K562 (cell line): ENCODE measurements around the gene CEP43. TPM values are rescaled to one million over a fixed set of nuclear protein-coding genes. Genes with fewer than 3 reads are reported as not detected.

ENCODE experiments used
- CHD4 ChIP-seq: fragments of 200-600 bp; sonication (generic); IDR thresholded peaks from 3 replicates; pipeline ENCODE4 v1.6.1; 2012; ENCODE audit warnings: low read depth, mild to moderate bottlenecking, mixed read lengths, low read length, inconsistent platforms; ENCODE audit not compliant: insufficient read depth, insufficient replicate concordance, poor library complexity, severe bottlenecking
- CREBBP ChIP-seq: IDR thresholded peaks from one replicate; pipeline ENCODE4 v1.6.1; 2012; ENCODE audit warnings: low read depth, mild to moderate bottlenecking, control low read depth, inconsistent platforms, low read length
- EP300 ChIP-seq: IDR thresholded peaks from 2 replicates; pipeline ENCODE4 v1.6.1; 2012; ENCODE audit warnings: low read length, improper control_type of control experiment
- FOXA3 ChIP-seq, 2 experiments: fragments of 450-650 bp in 1 of 2; sonication (generic) in 1 of 2; formaldehyde crosslinking; IDR thresholded peaks in 1 of 2; conservative IDR thresholded peaks in 1 of 2; 2 replicates each; pipeline versions ENCODE4 v1.4.0 to v1.8.0; 2020 to 2022; ENCODE audit warnings: mild to moderate bottlenecking in 2 of 2, missing genetic modification reagents in 1 of 2
- FOXJ3 ChIP-seq: sonication (generic); formaldehyde crosslinking; IDR thresholded peaks from 2 replicates; pipeline ENCODE4 v1.4.0; 2020; ENCODE audit warnings: mild to moderate bottlenecking, missing genetic modification reagents
- HINFP ChIP-seq: fragments of 450-650 bp; conservative IDR thresholded peaks from 2 replicates; pipeline ENCODE4 v1.6.1; 2016; ENCODE audit warnings: missing genetic modification characterization, low read depth, mild to moderate bottlenecking, control low read depth, missing compliant biosample characterization
- ILK ChIP-seq: fragments of 450-650 bp; IDR thresholded peaks from 2 replicates; pipeline ENCODE4 v1.6.1; 2016; ENCODE audit warnings: missing genetic modification characterization, low read depth, mild to moderate bottlenecking, missing compliant biosample characterization, moderate library complexity, borderline replicate concordance
- JUND ChIP-seq, 2 experiments: IDR thresholded peaks; 2 replicates in 1 of 2; 3 replicates in 1 of 2; pipeline ENCODE4 v1.6.1; 2011; ENCODE audit warnings: borderline replicate concordance in 2 of 2, low read depth in 2 of 2, low read length in 2 of 2, improper control_type of control experiment in 1 of 2, missing biosample characterization in 1 of 2, missing genetic modification characterization in 1 of 2, missing genetic modification reagents in 1 of 2
- KAT7 ChIP-seq: sonication (generic); formaldehyde crosslinking; IDR thresholded peaks from 2 replicates; pipeline ENCODE4 v1.8.0; 2022; ENCODE audit warnings: missing genetic modification reagents, mild to moderate bottlenecking, borderline replicate concordance
- KLF1 ChIP-seq: fragments of 450-650 bp; IDR thresholded peaks from 2 replicates; pipeline ENCODE4 v1.6.1; 2016; ENCODE audit warnings: missing genetic modification characterization, missing compliant biosample characterization
- LARP7 ChIP-seq: fragments of 450-650 bp; IDR thresholded peaks from 2 replicates; pipeline ENCODE4 v1.6.1; 2016
- PURB ChIP-seq: sonication (generic); formaldehyde crosslinking; IDR thresholded peaks from 2 replicates; pipeline ENCODE4 v1.9.0; 2021; ENCODE audit warnings: low read depth, mild to moderate bottlenecking, missing genetic modification reagents
- RB1 ChIP-seq: fragments of 450-650 bp; IDR thresholded peaks from 2 replicates; pipeline ENCODE4 v1.6.1; 2017; ENCODE audit warnings: low read depth, mild to moderate bottlenecking
- RBFOX2 ChIP-seq: fragments of 200-400 bp; formaldehyde crosslinking; IDR thresholded peaks from 2 replicates; pipeline ENCODE4 v1.6.1; 2017; ENCODE audit warnings: low read depth, mild to moderate bottlenecking, low read length, moderate library complexity
- SMAD4 ChIP-seq: fragments of 250-450 bp; sonication (Bioruptor Pico); conservative IDR thresholded peaks from 2 replicates; pipeline ENCODE4 v1.8.0; 2021; ENCODE audit warnings: inconsistent platforms, mild to moderate bottlenecking, moderate library complexity
- SRSF7 ChIP-seq: fragments of 200-400 bp; formaldehyde crosslinking; optimal IDR thresholded peaks from 2 replicates; pipeline ENCODE3; 2017; ENCODE audit warnings: mild to moderate bottlenecking, low read depth, low read length
- TGIF2 ChIP-seq: sonication (generic); formaldehyde crosslinking; IDR thresholded peaks from 2 replicates; pipeline ENCODE4 v1.8.1; 2022; ENCODE audit warnings: mild to moderate bottlenecking, missing genetic modification reagents, moderate library complexity
- ZBTB1 ChIP-seq: sonication (generic); formaldehyde crosslinking; IDR thresholded peaks from 2 replicates; pipeline ENCODE4 v1.8.1; 2023; ENCODE audit warnings: missing genetic modification reagents, low read depth, mild to moderate bottlenecking, borderline replicate concordance
- ZNF76 ChIP-seq: fragments of 250-450 bp; sonication (Bioruptor Pico); IDR thresholded peaks from 2 replicates; pipeline ENCODE4 v1.4.0; 2020; ENCODE audit warnings: mild to moderate bottlenecking, moderate library complexity, borderline replicate concordance
- polyA plus RNA-seq, 8 experiments: library from polyadenylated mRNA; depleted of rRNA in 4 of 8; stranded (reverse) in 5 of 8; unstranded in 3 of 8; fragments of >200 nt; fragmentation: Nextera tagmentation in 2 of 8; fragmentation: Illumina TruSeq in 1 of 8; extraction: Ambion mirVana in 2 of 8; extraction: Trizol in 1 of 8; gene quantifications; 2 replicates each; pipeline versions ENCODE4 v1.2.1 to v1.2.3, GENCODE V29; 2011 to 2014; ENCODE audit warnings: inconsistent platforms in 1 of 8, missing spikeins in 1 of 8
- total RNA-seq, 7 experiments: library from RNA; depleted of rRNA in 6 of 7; stranded (reverse); fragments of >200 nt in 6 of 7; fragmentation: Illumina TruSeq in 2 of 7; extraction: Trizol in 2 of 7; gene quantifications; 2 replicates each; pipeline versions ENCODE4 v1.2.1 to v1.2.3, GENCODE V29; 2011 to 2021; ENCODE audit warnings: low replicate concordance in 1 of 7
- TF ChIP-seq, protein P1 (sequence below), 2 experiments: fragments of 450-650 bp; IDR thresholded peaks; 2 replicates each; pipeline ENCODE4 v1.6.1; 2016
- TF ChIP-seq, protein P2 (sequence below): sonication (generic); formaldehyde crosslinking; IDR thresholded peaks from 2 replicates; pipeline ENCODE4 v1.9.0; 2022; ENCODE audit warnings: mild to moderate bottlenecking, missing genetic modification reagents
- TF ChIP-seq, protein P3 (sequence below): fragments of 450-650 bp; conservative IDR thresholded peaks from 2 replicates; pipeline ENCODE4 v1.6.1; 2016; ENCODE audit warnings: missing genetic modification characterization, low read depth, mild to moderate bottlenecking, missing compliant biosample characterization, moderate library complexity

Gene CEP43
- total and polyA plus RNA-seq, 9 of the 15 experiments (the other 6 are each of a cell fraction or from before 2014, with no cell fraction given) = 15.2 to 55.7 (median 47.4) TPM

DNA sequence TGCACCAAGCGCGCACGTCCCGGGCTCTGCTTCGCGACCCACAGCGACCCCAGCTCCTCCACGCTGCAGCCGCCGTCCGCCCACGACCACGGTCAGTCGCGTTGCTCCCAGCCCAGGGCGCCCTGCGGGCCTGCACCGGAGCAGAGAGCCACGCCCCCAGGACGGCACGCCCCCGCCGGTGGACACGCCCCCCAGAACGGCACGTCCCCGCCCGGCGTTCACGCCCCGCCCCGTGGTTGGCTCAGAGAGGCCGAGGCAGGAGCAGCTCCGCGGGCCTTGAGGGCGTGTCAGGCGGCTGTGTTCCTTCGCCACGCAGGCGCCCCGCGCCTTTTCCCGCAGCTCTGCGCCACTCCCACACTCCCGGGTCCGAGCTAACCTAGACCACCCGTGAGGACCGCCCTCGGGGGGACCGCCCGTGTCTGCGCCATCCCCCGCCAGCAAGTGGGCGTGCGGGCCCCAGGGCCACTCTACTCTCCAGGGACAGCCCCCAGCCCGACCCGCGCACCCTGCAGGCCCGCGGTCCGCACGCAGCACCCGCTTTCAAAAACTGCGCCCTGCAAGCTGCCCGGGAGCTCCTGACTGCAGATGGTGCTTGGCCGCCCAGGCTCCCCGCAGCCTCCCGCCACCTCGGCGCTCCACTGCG, 42.6 kb upstream of the CEP43 start, which contains the start of gene RNASET2 (continued):
- TF ChIP-seq TGIF2 (CRISPR knock-in tag) (peak; percentile 54; the same call in 1 of the 2 replicates), RB1 (peak; percentile 25; the same call in 1 of the 2 replicates), ILK (tag) (no peak), HINFP (tag) (no peak), FOXA3 (CRISPR knock-in tag; conservative IDR thresholded peaks at IDR 0.05 in 1 of 2, IDR thresholded peaks at IDR 0.05 in 1 of 2) (peak in 1 of 2 experiments; percentile 44; a peak in 1 of 4 replicates), KLF1 (0 out of 2 replicates have a peak, but pooled peaks have one; percentile 15), JUND (IDR thresholded peaks at IDR 0.05; ENCODE audit: borderline replicate concordance, low read depth, low read length) (0 out of 2 replicates have a peak, but pooled peaks have one; percentile 1), JUND (tag; IDR thresholded peaks at IDR 0.05; ENCODE audit: borderline replicate concordance, low read depth, low read length) (no peak), SRSF7 (no peak), EP300 (no peak), CHD4 (peak; percentile 19), PURB (CRISPR knock-in tag) (no peak), LARP7 (no peak), RBFOX2 (peak; percentile 76), ZBTB1 (CRISPR knock-in tag) (peak; percentile 73; the same call in 1 of the 2 replicates), SMAD4 (0 out of 2 replicates have a peak, but pooled peaks have one; percentile 8), FOXJ3 (CRISPR knock-in tag) (no peak), ZNF76 (0 out of 2 replicates have a peak, but pooled peaks have one; percentile 64), KAT7 (CRISPR knock-in tag) (peak; percentile 95), CREBBP (no peak)
- TF ChIP-seq, protein P1, sequence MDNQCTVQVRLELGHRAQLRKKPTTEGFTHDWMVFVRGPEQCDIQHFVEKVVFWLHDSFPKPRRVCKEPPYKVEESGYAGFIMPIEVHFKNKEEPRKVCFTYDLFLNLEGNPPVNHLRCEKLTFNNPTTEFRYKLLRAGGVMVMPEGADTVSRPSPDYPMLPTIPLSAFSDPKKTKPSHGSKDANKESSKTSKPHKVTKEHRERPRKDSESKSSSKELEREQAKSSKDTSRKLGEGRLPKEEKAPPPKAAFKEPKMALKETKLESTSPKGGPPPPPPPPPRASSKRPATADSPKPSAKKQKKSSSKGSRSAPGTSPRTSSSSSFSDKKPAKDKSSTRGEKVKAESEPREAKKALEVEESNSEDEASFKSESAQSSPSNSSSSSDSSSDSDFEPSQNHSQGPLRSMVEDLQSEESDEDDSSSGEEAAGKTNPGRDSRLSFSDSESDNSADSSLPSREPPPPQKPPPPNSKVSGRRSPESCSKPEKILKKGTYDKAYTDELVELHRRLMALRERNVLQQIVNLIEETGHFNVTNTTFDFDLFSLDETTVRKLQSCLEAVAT (IDR thresholded peaks at IDR 0.05) = 0 out of 4 replicates have a peak, but pooled peaks of 1 of the 2 experiments have one; percentile 23
- TF ChIP-seq, protein P2, sequence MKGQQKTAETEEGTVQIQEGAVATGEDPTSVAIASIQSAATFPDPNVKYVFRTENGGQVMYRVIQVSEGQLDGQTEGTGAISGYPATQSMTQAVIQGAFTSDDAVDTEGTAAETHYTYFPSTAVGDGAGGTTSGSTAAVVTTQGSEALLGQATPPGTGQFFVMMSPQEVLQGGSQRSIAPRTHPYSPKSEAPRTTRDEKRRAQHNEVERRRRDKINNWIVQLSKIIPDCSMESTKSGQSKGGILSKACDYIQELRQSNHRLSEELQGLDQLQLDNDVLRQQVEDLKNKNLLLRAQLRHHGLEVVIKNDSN = peak; percentile 70; the same call in 1 of the 2 replicates
- TF ChIP-seq, protein P3, sequence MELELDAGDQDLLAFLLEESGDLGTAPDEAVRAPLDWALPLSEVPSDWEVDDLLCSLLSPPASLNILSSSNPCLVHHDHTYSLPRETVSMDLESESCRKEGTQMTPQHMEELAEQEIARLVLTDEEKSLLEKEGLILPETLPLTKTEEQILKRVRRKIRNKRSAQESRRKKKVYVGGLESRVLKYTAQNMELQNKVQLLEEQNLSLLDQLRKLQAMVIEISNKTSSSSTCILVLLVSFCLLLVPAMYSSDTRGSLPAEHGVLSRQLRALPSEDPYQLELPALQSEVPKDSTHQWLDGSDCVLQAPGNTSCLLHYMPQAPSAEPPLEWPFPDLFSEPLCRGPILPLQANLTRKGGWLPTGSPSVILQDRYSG (tag) = 0 out of 2 replicates have a peak, but pooled peaks have one; percentile 17
